HG03565 (cell line): ENCODE results near the gene CETN2.

Source experiments
- ATAC-seq: cut with Tn5 transposase; IDR thresholded peaks from one replicate; pipeline ENCODE4 v1.9.1; 2021; ENCODE audit warnings: mild to moderate bottlenecking, moderate library complexity; ENCODE audit not compliant: unreplicated experiment

The CETN2 gene

DNA sequence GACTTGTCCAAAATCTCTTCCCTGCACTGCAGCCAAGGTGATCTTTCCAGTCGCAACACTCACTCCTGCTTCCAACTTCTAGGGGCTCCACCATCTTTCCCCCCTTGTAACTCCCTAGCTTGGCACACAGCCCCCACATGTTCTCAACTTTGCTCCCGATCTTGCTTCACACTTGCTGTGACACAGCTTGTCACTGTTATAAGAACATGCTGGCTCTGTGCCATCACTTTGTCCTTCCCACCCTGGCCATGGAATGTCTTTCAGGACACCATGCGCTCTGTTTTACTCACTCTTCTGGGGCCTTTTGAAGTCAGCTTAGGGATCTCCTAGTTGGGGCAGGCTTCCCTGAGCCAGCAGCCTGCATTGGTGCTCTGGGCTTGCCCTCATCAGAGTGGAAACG lies 2.8 kb upstream of the CETN2 start:
- ATAC-seq: no peak

DNA sequence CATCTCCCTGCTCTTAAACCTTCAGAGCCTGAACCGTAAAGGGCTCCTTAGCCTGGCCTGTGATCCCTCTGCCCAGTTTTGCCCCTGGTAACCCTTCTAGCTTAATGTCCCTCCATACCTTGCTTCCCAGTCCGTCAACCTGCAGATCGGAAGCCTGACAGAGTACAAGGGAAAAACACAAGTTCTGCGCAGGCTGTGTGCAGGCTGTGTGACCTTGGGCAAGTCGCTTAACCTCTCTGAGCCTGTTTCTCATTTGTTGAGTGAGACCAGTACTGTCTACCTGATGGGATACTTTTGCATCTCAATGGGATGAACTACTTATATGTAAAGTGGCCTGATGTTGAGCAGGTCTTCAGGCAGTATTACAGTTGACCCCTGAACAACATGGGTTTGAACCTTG lies 2.0 kb upstream of the CETN2 start:
- ATAC-seq: no peak

DNA sequence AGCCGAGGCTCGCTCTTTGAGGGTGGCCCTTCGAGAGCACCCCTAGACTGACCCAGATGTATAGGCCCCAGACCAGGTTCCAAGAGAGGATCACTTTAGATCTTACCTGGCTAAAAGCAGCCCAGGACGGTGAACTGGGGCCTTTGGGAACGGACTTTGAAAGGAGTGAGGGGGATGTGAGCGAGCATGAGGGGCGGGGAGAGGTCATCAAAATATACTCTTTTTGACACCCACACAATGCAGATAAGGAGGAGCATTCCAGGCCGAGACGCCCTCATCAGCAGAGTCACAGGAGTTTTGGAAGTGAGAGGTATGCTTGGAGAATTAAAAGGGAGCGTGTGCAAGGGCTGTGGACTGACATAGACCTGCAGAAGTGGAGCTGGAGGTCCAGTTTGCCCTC lies 834 bp upstream of the CETN2 start:
- no peak for ATAC-seq

DNA sequence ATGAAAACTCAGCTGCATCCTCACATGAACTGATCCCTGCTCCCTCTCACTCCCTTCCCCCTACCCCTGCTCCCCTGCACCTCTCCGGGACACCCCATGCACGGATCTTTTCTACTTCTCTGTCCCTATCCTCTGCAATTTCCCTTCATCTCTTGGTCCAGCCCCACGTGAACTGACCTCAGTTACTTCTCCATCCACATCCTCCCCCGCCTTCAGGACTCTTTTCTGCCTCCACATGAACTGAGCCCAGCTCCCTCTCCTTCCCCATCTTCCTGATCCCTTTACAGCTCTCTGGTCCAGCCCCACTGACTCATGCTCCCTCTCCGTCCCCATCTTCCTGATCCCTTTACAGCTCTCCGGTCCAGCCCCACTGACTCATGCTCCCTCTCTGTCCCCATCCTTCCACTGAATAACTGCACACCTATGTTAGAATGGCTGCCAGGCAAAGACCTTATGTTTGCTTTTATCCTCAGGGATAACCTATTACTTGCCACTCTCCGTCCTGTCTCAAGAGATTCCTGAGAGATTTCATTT lies 5.6 kb downstream of the CETN2 start:
- ATAC-seq: no peak

GRCh38 chrX:152823657-152824056 lies 6.9 kb downstream of the CETN2 start:
- no peak for ATAC-seq

DNA sequence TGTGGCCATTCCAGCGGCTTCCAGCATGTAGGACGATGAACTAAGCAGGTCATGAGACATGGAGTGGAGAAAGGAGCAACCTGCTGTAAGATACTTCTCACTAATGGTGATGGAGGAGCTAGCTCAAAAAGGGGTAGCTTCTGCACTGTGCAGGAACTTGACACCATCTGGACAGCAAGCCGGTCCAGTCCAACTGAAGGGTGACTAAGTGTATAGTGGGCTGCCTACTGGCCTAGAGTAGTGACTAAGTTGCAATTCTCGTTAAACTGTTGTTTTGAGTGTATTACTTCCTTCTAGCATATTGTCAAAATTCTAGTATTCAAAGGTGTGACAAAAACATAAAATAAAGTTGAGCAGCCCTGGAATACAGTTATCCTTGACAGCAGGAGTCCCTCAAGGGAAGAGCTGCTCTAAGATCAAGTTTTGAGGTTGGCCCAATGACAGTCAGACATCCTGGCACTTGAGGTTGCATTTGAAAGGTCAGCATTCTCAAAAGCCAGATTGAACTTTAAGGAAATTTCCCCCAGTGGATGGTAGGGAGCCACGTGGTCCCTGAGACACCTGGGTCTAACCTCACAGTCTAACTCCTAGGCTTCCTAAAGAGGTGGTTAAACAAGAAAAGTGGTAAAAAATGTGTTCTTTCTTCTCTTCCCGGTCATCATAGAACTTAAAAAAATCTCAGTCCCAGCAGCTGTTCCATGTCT lies 8.0 kb downstream of the CETN2 start:
- no peak for ATAC-seq

- no peak for ATAC-seq
These were observed 9.3 kb downstream of the CETN2 start for GRCh38 chrX:152821145-152821765.

DNA sequence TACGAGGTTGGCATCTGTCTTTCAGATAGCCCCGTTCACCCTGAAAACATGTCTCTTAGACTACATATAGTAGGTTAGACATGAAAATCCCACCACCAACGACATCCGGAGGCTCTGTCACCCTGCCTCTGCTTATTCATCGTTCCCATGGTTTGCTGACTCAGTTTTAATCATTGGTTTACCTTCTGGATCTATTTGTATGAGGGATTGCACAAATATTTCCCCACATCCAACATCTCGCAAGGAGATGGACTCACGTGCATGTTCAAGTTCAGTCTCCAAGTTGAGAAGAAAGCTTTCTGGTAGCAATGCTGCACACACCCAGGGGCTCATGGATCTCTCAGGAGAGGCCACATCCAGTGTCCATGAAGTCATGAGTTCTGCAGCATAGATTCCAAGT lies 10.8 kb downstream of the CETN2 start:
- no peak for ATAC-seq

- ATAC-seq: no peak
These were observed 11.3 kb downstream of the CETN2 start for GRCh38 chrX:152819266-152819665.

DNA sequence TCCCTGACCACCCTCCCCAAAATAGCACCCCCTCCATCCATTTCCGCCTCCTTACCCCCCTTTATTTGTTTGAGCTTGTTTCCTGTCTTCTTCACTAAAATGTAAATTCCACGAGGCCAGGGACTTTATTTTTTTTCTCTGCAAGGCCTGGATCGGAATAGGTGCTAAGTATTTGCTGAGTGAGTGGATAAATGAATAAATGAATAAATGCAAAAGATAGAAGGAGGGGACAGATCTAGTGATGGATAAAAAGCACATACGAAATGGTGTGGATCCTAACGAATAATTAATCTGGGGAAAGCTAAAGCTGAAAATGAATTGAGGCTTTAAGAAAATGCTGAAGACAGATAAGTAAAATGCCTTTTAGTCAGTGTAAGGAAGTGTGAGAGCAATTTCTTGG lies 12.2 kb downstream of the CETN2 start:
- no peak for ATAC-seq

DNA sequence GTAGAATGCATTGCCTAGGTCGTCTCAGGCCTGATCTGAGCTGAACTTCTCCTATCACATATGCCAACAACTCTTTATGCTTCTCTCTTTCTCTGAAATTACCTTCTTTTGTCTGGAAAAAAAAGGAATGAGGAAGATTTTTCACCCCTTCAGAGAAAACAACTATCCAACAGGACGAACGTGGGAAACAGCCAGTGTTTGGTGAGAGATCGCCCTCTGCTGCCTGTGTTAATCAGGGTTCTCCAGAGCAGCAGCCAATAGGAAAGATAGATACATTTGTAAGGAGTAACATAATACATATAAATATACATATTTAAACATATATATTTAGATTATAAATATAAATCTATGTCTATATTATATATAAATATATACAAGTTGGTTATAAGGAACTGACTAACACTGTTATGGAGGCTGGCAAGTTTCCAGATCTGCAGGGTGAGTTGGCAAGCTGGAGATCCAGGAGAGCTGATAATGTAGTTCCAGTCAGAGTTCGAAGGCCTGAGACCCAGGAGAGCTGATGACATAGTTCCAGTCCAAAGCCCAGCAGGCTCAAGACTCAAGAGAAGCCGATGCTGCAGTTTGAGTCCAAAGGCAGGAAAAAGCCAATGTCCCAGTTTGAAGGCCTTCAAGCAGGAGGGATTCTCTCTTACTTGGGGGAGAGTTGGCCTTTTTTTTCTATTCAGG lies 13.3 kb downstream of the CETN2 start:
- ATAC-seq: no peak

GRCh38 chrX:152814048-152814447 lies 16.5 kb downstream of the CETN2 start:
- no peak for ATAC-seq

GRCh38 chrX:152813206-152813605 lies 17.4 kb downstream of the CETN2 start:
- no peak for ATAC-seq

- no peak for ATAC-seq
These were observed 20.2 kb downstream of the CETN2 start for GRCh38 chrX:152810403-152810802.

DNA sequence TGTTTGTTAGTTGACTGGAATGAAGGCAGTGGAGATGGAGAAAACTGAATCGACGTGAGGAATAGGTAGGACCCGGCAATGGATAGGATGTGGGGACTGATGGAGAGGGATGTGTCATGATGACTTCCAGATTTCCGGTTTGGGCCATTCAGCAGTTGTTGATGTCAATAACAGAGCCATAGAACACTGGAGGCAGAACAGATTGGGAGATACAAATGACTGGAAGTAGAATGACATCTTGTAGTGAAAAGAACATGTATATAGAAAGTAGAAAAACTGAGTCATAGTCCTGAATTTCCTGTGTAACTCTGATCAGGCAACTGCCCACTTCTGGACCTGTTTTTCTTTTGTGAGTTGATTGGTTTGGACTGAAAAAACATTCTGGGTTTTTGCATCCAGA lies 24.5 kb downstream of the CETN2 start:
- ATAC-seq: no peak

- no peak for ATAC-seq
These were observed 31.6 kb downstream of the CETN2 start for GRCh38 chrX:152798945-152799344.

DNA sequence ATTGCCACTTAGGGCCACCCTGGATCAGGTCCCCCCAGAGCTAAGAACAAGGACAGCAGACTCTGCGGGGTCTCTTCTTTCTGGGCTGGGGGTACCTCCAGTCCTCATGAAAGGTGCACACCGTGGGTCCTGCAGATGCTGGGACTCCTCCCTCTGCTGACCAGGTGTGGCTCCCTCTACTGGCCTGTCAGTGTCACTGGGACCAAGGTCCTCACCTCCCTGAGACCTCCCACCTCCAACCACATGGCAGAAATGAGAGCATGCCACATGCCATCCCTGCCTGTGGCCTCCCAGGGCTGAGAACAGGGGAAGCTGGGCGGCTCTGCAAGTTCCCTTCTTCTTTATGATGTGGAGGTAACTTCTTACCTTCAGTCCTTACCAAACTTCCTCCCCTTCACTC lies 43.5 kb downstream of the CETN2 start:
- peak; percentile 74 for ATAC-seq
